Activated CD8-positive, alpha-beta memory T cell treated with anti-CD3 and anti-CD28 coated beads for 24 hours (primary cell): Measurements from ENCODE around the gene JAZF1.

Experiments
- DNase-seq: peaks from one replicate; pipeline ENCODE4 v3.0.0-alpha.2; 2020

JAZF1 gene

DNA sequence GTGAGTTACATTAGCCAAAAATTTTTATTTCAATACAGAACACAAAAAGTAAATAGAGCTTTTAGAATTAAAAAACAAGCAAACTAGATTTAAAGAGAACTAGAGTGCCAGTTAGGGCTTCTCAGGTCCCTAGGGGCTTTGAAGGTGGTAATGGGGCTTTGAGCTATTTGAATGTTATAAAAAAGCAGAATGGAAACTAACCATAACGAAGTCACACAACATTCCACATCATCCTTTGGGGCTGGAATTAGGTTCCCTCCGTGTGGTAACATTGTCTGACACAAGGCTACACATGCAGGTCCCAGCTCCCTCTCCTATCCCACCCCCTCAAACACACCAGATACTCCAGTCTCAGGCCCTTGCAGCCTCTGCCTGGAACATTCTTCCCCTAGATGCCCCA lies 15.3 kb downstream of the JAZF1 start:
- no peak for DNase-seq

GRCh38 chr7:28163949-28164348 lies 16.6 kb downstream of the JAZF1 start:
- no peak for DNase-seq

DNA sequence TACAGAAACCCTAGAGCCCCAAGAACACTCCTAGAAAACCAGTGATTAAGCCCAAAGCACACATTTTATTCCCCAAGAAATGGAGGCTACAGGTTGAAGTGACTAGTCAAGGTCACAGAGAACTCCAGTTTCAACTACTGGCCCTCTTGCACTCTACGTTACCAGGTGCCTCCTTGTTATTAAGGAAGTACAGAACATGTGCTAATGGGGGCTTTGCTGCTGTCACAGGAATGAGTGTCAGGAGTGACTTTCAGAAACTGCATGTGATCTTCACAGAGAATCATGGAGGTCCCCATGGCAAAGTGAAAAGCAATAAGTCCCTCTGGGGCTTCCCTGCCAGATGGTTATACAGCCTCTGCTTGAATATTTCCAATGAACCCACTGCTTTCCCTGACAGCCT lies 19.3 kb downstream of the JAZF1 start:
- no peak for DNase-seq

- DNase-seq: no peak
Measured at GRCh38 chr7:28160551-28160991, 20.0 kb downstream of the JAZF1 start.

DNA sequence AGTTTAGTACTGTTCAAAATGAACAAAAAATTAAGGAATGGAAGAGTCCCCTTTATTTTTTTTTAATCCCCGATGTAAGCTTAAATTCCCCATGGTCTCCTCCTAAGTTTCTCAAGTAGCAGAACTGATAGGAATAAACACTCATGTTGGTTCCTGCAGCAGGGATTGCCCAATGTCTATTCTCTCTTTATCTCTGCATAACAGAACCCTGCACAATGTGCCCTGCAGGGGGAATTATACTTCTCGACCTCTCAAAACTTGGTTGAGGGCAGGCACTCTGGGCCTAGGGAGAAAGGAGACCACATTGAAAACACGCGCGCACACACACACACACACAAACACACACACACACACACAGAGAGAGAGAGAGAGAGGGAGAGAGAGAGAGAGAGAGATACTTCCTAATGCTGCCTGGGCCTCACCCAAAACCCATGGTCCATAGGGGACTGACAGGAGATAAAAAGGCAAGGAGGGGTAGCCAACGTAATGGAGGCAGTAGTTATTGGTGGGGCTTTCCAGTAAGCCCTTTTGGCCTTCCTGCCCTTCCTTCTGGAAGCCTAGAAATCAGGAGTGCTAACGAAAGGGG lies 22.7 kb downstream of the JAZF1 start:
- DNase-seq: no peak

DNA sequence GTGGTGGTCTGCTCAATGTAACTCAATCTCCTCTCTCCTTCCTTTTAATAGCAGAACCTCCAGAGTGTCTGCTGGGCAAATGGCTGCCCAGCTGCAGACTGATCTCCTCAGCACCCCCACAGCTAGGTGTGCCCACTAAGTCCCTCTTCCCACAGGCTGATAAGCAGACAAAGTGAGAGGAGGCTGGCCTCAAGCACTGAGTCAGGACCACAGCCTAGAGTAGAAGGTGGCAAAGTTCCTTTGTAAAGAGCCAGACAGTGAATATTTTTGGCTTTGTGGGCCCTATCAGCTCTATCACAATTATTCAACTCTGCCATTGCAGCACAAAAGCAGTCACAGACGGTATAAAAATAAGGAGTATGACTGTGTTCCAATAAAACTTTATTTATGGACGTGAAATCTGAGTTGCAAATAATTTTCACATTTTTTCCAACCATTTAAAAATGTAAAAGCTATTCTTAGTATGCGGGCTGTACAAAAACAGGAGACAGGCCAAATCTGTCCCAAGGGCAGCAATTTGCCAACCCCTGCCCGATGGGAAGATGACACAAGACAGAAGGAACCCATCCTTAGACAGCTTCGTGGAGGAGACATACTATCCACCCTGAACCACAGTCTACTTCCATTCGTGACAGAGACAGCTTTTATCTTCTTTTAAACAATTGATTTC lies 23.4 kb downstream of the JAZF1 start:
- no peak for DNase-seq

DNA sequence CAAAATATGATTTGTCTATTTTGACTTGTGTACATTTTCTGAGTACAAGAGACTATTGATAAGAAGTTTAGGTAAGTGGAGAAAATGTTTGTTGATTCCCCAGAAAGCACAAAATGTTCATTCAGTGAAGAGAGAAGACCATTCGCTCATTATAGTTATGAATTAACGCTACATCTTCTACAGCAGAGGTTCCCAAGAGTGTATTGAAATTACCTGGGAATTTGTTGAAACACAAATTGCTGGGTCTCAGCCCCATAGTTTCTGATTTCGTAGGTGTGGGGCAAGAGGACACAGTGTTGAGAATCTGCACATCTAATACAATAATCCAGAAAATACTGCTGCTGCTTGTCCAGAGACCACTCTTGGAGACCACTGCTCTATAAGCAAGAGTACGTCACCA lies 24.2 kb downstream of the JAZF1 start:
- DNase-seq: no peak

GRCh38 chr7:28155964-28156363 lies 24.6 kb downstream of the JAZF1 start:
- DNase-seq: no peak

GRCh38 chr7:28155019-28155660 lies 25.5 kb downstream of the JAZF1 start:
- no peak for DNase-seq

DNA sequence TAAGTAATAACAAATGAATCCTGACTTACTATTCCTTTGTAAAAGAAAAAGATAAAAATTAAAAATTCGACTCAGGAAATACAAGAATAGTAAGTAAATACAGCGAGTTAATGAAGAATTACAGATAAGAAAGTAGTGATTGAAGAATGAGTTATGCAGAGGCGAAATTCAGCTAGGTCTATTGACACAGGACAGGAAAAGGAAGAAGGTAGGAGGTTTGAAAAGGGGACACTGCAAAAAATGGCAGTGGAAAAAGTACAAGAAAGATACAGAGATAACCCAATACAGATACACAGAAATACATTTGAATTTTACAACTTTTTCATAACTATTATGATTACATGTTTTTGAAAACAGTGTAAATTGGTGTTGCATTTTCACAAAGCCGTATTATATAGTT lies 28.0 kb downstream of the JAZF1 start:
- DNase-seq: no peak

DNA sequence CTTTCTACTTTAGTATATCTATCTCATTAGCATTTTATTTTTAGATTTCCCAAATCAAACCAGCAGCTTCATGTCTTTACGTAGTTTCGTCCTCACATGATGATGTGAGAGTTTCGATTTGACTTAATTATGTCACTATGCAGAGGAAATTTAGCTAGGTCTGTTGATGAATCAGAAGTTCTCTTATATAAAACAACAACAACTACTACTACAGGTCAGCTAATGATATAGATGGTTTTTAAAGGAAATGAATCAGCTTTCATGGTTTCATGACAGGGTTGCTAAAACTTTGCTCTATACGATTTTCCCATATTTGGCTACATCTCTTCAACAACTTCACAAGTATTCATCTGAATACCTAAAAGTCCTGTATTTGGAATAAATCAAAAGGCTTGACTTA lies 28.6 kb downstream of the JAZF1 start:
- DNase-seq: no peak

- no peak for DNase-seq
Measured at GRCh38 chr7:28149291-28150101, 31.1 kb downstream of the JAZF1 start.

- no peak for DNase-seq
Measured at GRCh38 chr7:28145931-28146330, 34.7 kb downstream of the JAZF1 start.

DNA sequence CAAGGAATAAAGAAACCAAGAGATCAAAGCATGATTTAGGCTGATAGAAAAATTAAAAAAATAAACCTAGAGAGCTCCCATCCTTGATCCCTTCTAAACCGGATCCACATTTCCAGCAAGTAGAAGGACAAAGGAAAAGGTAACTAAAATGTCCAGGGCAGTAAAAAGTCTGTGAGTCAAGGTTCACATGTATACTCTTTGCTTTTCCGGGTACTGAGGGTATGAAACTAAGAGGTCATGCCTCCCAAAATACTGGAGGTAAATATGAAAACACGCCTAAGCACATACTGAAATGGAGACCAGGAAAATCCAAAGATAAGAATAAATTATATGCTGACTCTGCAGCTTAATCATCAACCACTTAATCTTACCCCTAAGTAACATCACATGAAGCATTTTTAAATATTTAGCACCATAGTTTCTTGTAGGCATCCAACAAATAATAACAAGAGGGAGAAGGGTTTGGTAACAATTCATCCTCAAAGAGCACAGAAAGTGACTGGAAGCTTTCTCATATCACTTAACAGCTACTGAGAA lies 35.4 kb downstream of the JAZF1 start:
- no peak for DNase-seq

- DNase-seq: no peak
Measured at GRCh38 chr7:28144266-28144665, 36.3 kb downstream of the JAZF1 start.

- DNase-seq: no peak
Measured at GRCh38 chr7:28142650-28143049, 37.9 kb downstream of the JAZF1 start.

DNA sequence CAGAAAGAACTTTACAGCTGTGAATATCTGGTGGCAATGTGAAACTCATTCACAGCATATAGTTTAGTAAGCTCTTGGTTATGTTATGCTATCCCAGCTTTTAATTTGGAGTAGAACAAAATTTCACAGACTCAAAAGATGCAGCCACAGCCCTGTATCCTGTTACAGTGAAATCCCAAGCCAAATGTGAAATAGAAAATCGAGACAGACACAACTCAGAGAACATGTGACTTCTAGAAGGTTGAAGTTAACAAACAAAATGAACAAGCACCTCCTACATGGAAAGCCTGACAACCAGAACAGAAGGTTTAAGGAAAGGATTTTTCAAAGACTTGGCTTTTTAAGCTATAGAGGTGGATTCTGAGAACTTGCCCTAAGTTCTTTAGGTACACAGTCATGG lies 39.6 kb downstream of the JAZF1 start:
- DNase-seq: no peak

GRCh38 chr7:28138837-28139236 lies 41.8 kb downstream of the JAZF1 start:
- DNase-seq: no peak

- DNase-seq: no peak
Measured at GRCh38 chr7:28137463-28137862, 43.1 kb downstream of the JAZF1 start.

GRCh38 chr7:28136885-28137284 lies 43.7 kb downstream of the JAZF1 start:
- DNase-seq: no peak

- no peak for DNase-seq
Measured at GRCh38 chr7:28136420-28136819, 44.2 kb downstream of the JAZF1 start.

GRCh38 chr7:28135760-28136159 lies 44.8 kb downstream of the JAZF1 start:
- no peak for DNase-seq

- DNase-seq: no peak
Measured at GRCh38 chr7:28135315-28135714, 45.3 kb downstream of the JAZF1 start.
